IPS DF 4.7 (cell line): ENCODE measurements around the gene FMO4.
"Not testable (repeated sequence)": the region's sequence is repeated elsewhere in the genome, so short reads cannot be mapped to it uniquely, and the experiment has no call there.

ENCODE experiments used
- DNase-seq: peaks from one replicate; pipeline ENCODE4 v3.0.0-alpha.2; 2013; ENCODE audit warnings: low spot score; ENCODE audit errors: extremely low read depth

The FMO4 gene, protein sequence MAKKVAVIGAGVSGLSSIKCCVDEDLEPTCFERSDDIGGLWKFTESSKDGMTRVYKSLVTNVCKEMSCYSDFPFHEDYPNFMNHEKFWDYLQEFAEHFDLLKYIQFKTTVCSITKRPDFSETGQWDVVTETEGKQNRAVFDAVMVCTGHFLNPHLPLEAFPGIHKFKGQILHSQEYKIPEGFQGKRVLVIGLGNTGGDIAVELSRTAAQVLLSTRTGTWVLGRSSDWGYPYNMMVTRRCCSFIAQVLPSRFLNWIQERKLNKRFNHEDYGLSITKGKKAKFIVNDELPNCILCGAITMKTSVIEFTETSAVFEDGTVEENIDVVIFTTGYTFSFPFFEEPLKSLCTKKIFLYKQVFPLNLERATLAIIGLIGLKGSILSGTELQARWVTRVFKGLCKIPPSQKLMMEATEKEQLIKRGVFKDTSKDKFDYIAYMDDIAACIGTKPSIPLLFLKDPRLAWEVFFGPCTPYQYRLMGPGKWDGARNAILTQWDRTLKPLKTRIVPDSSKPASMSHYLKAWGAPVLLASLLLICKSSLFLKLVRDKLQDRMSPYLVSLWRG

DNA sequence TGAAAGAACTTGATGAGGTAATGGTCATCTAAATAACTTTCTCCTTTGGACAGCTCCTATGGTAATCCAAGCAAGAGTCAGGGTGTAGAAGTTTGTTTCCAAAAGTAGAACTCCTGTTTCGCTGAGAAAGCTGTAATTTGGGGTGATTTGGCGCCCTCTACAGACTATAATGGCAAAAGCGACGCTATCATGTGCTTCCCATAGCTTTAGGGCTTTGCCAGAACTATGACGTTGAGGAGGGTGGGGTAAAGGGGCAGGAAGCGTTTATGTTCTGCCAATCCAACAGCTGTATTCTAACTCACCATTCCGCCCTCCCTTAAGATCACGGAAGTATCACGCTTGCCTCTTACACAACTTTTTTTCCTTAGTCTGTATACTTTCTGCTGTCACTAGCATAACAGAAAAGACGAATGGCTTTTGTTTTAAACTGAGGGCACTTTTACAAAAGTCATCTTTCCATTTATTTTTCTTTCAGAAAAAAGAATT lies at the start of gene FMO4:
Gene FMO4, plus strand, starts transcription at position 349 of the 486 bp plus-strand sequence. CDS start 5,643 bp downstream, outside the sequence.
- DNase-seq = peak; percentile 90

DNA sequence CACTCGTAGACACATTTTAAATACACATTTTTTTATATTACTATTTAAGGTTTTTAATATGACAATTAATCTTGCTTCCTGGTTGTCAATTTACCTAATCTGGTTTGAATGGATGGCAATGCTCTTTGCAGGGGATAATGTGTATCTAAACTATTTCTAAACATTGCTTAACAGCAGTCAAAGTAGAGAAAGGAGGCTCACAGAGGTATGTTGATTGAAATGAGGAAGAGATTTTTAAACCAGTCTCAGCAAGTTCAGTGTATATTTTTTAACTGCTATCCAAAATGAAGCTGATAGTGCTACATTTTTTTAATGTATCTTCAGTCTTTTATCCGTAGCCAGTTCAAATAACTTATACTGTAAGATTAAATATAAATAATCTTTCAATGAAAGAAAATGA lies 48.3 kb upstream of the FMO4 start:
- no peak for DNase-seq

DNA sequence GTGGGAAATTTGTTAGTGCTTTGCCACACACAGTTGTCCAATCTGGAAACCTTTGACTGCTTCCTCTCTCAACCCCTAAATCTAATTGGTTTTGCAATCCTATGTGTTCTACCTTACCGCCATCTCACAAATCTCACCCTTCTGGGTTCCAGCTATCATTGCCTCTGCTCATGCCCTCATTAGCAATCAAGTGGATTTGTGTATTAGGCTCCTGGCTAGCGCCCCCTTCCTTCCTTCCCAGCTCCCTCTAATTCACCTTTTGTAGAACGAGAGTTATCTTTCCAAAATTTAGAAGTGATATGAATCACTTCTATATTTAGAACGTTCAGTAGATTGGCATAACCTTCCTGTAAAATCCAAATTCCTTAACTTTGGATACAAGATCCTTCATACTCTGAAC lies 47.1 kb upstream of the FMO4 start:
- DNase-seq = no peak

DNA sequence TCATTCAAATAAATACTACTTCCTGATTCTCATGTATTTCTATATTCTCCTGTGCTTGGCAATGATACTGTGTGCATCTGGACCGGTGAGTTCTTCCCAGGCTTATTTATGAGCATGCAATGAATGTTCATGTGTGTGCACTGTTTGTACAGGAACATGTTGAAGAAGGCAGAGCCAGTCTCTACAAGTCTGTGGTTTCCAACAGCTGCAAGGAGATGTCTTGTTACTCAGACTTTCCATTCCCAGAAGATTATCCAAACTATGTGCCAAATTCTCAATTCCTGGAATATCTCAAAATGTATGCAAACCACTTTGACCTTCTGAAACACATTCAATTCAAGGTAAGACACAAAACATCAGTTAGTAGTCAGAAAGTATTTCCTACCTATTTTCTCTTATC lies 46.6 kb upstream of the FMO4 start:
- DNase-seq = no peak

DNA sequence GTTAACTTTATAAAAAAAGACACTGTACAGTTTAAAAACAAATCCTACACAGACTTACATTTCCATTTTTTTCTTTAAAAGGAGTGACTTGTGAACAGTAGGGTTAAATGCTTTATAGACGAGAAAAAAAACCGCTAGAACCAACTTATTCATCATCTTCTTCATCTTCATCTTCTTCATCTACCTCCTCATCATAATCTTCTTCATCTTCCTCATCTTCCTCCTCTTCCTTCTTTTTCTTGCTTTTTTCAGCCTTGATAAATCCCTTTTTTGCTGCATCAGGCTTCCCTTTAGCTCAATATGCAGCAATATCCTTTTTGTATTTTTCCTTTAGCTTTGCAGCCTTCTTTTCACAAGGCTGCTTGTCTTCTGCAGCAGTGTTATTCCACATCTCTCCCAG lies 43.2 kb upstream of the FMO4 start:
- DNase-seq = no peak

DNA sequence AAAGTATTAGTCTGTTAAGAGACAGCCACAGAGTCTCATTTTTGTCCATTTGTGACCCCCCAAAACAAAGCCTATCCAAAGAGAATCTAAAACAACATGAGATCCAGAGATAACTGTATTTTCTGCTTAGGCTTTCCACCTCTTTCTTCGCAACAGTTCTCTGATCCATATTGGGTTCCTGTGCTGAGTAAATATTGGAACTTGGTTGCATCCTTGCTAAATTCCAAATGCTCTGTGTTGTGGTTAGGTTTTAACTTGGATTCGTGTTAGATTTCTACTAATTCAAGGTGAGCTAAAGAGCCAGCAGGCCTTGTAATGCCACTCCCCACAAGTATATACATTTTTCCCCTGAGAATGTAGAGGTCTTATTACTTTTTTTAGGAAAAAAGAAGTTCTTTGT lies 36.4 kb upstream of the FMO4 start:
- DNase-seq = no peak

DNA sequence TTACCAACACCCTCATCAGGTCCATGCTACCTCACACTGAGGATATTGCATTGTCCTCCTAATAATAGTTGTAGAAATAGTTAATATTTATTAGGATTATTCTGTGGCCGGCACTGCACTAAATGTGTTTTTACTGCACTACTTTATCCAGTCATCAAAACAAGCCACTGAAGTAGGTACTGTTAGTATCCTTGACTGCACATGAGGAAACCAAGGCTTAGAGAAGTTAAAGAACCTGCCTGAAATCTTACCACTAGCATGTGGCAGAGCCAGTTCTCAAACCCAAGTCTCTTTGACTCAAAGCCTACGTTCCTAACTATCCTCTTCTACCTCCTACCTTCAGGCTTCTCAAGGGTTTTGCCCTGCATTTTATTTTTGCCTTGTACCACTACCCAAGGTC lies 34.7 kb upstream of the FMO4 start:
- DNase-seq = no peak

DNA sequence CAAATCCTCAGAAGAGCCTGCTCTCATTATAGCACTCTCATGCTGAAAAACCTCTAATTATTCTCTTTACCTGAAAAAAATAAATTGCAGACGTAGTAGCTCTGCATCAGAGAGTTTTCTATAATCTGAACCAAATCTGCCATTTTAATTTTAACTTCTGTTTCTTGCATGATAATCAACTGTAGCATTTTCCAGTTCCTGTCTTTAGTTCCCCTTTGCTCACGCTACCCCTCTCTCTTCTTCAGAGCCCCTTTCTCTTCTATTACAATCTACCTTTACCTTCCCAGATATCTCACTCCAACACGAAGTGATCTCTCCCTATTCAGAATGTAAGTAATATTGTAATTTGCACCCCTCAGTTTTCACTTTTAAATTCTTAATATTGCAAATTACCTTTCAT lies 34.3 kb upstream of the FMO4 start:
- no peak for DNase-seq

DNA sequence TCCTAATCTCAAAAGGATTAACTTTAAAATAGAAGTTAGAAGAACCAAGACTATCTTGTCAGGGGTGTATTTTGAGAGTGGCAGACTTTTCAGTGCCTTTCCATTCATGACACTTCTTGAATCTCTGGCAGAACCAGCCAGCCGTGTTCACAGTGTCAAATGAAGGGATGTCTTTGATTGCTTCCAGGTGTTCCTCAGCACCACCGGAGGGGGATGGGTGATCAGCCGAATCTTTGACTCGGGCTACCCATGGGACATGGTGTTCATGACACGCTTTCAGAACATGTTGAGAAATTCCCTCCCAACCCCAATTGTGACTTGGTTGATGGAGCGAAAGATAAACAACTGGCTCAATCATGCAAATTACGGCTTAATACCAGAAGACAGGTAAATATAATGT lies 33.4 kb upstream of the FMO4 start:
- DNase-seq = no peak

DNA sequence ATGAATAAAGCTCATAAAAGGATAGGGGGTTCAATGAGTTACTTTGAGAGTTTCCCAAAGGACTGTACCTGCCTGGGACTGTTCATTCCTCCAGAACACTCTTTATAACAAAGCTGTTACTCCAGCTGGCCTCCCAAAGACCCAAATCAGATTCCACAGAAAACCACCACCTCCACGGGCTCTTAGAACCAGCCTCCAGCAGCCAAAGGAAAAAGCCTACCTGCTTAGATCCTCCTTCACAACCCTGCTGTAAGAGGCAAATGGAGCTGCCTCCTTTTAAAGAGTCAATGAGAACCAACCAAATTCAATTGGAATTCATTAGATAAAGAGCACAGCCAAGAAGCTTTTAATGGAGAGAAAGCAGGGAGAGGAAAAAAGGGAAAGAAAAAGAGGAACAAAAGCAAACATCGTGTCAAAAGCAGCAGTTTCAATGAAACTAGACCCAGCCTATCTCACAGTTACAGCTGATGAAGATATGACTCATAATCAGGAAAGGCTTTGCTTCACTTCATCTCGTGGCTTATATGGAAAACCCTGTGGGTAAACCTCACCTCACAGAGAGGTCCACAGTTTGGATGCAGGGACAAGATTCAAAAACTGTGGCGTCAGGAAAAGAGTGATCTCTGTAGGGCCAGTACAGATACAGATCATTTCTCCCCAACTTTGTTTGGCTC lies 27.8 kb upstream of the FMO4 start:
- no peak for DNase-seq

DNA sequence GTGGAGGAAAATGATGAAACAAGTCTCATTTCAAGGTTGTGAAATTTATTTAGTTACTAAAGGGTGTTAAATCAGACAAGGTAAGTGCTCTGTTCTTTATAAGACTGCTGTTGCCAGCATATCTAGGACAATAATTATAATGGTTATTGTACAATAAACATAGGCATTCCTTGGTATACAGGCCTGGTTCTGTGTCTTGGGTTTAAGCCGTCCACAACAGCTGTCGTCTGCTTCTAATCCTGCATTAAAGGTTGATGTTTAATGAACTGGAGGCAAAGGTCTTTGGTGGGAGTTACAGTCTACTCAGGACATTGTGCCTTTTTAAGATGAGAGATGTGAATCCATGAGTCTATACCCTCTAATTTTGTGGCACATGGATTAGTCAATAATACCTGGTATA lies 23.4 kb upstream of the FMO4 start:
- no peak for DNase-seq

DNA sequence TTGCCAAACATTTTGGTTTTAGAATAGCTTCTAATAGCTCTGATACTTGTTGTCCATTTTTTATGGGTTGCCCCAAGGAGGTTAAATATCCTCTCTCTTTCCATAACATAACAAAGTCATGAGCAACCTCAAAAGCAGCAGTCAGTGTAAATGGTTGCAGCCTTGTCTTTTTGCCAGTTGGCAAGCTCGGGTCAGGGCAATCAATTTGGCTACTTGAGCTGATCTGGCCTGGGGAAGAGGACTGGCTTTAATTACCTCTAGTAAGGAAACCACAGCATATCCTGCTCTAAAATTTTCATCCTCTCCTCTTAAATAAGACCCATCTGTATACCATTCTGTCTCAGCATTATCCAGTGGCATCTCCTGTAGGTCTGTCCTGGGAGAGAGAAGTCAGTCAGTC lies 21.2 kb upstream of the FMO4 start:
- DNase-seq = no peak

DNA sequence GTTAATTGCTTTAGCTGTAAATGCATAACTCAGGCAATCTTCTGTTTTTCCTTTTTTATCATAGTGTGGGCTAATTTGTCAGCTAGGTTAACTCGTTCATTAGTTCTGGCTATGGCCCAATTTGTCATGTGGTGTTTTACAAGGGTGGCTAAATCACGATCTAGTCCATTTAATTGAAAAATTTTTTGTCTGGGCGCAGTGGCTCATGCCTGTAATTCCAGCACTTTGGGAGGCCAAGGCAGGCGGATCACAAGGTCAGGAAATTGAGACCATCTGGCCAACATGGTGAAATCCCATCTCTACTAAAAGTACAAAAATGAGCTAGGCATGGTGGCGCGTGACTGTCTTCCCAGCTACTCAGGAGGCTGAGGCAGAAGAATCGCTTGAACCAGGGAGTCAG lies 18.6 kb upstream of the FMO4 start:
- not testable (repeated sequence) for DNase-seq

DNA sequence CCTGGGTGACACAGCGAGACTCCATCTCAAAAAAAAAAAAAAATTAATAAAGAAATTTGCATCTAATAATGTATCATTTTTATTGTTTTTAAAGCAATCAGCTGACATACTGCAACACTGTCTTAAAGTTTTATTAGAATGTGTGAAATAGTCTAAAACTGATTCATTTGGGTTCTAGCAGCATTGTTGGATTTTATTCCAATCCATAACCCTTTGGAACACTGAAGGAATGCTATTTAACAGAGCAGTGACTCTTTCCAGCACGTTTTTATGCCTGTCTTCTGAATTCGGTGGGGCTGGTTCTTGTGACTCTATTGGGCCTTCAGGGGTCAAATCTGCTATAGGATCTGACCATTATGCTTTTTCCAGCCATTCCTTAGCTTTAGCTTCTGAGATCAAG lies 18.2 kb upstream of the FMO4 start:
- DNase-seq = no peak

DNA sequence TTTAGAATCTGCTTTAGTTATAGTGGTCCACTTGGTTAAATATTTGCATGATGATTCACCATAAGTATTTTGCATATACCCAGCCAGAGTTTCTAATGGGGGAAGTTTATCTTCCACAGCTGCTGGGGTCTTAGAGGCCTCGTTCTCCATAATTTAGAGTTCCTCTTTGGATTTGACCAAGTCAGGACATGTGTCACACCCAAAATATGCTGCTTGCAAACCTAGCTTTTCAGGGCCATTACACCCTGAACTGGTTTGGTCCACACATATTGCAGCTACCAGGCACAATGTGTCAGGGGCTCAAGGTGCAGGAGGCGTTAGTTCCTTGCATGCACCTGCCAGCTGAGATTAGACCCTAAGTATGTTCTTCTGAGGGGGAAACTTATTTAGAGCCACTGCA lies 17.1 kb upstream of the FMO4 start:
- no peak for DNase-seq

DNA sequence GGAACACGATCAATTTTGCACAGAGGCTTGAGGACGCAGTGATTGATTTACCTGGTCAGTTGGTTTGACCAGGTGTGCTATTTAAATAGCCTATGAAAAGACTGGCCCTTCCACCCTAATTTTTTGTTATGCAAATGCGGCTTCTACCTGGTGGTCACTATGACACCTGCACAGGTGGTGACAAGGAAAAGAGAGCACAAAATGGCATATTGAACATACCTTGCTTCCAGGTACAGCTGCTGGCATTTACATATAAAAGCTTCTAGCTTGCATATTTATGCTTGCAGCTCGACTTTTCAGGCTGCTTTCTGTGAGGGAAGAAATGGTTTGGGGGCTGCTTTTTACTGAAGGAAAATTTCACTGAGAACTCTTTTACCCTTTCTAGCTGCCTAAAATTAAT lies 15.3 kb upstream of the FMO4 start:
- DNase-seq = peak; percentile 28

DNA sequence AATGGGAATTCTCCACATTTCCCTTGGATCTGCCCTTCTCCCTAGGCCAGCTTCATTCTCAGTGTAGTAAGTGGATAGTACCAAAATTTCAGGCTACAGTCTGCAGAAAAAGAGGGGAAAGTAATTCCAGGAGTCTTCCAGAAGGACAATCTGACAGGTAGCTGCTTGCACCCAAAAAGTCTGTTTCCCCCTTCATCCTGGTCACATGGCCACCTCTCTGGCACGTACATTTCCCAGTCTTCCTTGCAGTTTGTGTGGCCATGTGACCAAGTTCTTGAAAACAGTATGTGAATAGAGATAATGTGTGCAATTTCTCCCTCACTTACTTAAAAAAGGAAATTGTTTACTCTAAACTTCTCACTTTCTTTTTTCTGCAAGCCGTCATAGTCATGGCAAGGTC lies 14.6 kb upstream of the FMO4 start:
- DNase-seq = no peak

DNA sequence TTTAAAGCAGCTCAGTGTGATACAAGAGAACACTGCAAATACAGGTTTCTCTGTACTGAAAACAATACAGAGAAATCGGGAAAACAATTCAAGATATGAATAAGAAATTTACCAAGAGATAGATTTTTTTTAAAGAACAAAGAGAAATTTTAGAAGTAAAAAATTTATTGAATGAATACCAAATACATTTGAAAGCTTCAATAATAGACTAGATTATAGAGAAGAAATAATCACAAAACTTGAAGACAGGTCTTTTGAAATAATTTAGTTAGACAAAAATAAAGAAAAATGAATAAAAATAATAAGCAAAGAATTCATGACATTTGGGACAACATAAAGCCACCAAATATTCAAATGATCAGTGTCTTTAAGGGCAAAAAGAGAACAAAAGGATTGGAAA lies 13.6 kb upstream of the FMO4 start:
- DNase-seq = no peak

DNA sequence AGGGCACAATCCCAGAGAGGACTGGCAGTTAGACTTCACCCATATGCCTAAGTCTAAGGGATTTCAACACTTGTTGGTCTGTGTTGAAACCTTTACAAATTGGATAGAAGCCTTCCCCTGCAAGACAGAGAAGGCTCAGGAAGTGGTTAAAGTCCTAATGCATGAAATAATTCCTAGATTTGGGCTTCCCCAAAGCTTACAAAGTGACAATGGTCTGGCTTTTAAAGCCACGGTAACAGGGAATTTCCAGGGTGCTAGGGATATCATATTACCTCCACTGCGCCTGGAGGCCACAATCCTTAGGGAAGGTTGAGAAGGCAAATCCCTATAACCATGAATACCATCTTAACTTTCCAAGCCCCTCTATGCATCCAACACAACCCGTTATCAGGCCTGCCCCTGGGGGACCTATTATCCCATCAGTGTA lies 3.3 kb upstream of the FMO4 start:
- no peak for DNase-seq

DNA sequence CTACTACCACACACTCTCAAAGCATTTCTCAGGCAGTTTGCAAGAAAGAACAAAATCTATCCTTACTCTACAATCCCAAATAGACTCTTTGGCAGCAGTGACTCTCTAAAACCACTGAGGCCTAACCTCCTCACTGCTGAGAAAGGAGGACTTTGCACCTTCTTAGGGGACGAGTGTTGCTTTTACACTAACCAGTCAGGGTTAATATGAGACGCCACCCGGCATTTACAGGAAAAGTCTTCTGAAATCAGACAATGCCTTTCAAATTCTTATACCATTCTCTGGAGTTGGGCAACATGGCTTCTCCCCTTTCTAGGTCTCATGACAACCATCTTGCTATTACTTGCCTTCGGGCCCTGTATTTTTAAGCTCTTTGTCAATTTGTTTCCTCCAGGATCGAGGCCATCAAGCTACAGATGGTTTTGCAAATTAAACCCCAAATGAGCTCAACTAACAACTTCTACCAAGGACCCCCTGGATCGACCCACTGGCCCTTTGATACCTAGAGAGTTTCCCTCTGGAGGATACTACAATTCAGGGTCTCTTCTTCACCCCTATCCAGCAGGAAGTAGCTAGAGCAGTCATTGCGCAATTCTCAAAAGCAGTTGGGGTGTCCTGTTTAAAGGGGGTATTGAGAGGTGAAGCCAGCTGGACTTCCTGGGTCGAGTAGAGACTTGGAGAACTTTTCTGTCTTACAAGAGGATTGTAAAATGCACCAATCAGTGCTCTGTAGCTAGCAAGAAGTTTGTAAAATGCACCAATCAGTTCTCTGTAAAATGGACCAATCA lies 2.0 kb upstream of the FMO4 start:
- no peak for DNase-seq

DNA sequence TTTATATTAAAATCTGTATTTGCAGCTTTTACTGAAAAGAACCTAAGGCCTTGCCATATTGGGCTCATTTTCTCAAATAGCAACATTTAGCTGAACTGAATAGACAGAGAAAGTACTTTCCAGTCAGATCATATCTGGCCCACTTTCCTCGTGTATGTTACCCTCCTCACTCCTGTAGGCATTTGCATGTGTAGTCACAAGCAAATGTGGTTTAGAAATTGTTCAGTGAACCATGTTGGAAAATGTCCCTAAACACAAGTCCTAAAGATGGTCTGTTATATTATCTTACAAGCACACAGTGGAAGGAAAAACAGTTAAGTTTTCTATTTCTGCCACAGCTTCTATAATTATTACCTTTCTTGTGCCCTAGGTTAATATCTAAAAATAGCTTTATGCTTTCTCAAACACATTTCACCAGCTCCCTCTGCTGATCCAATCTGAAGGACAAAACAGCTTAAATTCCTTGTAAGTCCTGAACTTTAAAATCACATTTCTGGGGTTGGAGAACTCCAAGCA lies 606 bp upstream of the FMO4 start:
- no peak for DNase-seq

DNA sequence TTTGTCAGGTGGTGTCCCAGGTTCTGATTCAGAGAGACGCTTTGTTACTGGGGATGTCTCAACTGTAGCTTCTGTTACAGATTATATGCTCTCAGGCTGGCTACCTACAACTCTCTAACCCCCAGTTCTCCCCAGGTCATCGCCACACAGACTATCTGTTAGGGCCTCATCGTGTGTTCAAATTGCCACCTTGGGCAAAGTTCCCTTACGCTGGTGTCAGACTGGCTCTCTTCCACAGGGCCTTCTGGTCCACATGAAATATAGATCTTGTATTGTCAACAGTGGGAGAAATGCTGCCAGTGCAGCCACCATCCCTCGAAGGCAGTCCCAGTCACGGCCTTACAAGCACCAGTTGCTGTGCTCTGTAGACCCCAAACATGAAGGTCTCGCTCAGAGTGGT lies 15.3 kb downstream of the FMO4 start:
- no peak for DNase-seq
